ENCODE measurements around the gene TMEM198.

TMEM198 gene, protein sequence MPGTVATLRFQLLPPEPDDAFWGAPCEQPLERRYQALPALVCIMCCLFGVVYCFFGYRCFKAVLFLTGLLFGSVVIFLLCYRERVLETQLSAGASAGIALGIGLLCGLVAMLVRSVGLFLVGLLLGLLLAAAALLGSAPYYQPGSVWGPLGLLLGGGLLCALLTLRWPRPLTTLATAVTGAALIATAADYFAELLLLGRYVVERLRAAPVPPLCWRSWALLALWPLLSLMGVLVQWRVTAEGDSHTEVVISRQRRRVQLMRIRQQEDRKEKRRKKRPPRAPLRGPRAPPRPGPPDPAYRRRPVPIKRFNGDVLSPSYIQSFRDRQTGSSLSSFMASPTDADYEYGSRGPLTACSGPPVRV

DNA sequence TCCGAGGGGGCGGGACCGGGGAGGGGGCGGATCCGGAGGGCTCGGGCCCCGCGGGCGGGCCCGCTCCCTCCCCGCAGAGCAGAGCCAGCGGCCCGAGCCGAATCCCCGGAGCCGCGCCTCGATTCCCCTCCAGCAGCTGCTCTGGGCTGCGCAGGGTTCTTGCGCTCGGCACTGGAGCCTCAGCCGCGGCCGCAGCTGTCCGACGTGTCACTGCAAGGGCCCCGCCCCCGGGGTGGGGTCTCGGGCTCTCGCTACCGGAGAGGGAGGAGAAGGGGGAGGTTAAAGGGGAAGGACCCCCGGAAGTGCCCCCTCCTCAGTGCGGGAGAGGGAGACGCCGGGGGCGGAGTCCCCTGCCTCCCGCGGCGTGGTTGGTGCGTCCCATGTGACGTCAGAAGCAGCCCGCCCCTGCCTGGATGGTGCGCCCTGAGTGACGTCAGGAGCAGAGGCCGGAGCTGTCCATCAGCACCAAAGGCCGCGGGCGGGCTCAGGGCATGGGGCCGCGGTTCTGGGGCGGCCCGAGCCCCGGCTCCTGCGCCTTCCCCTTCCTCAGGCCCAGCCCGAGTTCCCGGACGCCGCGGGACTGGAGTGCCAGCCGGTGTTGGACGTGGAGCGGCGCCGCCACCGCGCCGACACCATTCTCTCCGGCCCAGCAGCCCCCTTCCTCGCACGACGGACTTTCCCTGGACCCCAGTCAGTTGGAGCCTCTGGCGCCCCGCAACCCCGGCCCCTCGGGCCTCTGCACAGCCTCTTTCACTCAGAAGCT, at the start of gene TMEM198, which contains the start of gene CHPF:
Gene TMEM198, plus strand, starts transcription at position 433 of the 763 bp plus-strand sequence. CDS start 700 bp downstream, outside the sequence.
Gene CHPF, minus strand, starts transcription at position 214 of the 763 bp plus-strand sequence. CDS start 271 bp downstream, outside the sequence.
- in situ Hi-C loops (cut with MboI; ENCODE audit: low pct_unique_long_range_greater_than_20kb, low sequenced_read_pairs) = no loop called here
- DNase-seq = peak; percentile 99

- no peak for DNase-seq
- in situ Hi-C loops (cut with MboI; ENCODE audit: low pct_unique_long_range_greater_than_20kb, low sequenced_read_pairs) = no loop called here
Observed at GRCh38 chr2:219494952-219495530, 48.8 kb upstream of the TMEM198 start.

DNA sequence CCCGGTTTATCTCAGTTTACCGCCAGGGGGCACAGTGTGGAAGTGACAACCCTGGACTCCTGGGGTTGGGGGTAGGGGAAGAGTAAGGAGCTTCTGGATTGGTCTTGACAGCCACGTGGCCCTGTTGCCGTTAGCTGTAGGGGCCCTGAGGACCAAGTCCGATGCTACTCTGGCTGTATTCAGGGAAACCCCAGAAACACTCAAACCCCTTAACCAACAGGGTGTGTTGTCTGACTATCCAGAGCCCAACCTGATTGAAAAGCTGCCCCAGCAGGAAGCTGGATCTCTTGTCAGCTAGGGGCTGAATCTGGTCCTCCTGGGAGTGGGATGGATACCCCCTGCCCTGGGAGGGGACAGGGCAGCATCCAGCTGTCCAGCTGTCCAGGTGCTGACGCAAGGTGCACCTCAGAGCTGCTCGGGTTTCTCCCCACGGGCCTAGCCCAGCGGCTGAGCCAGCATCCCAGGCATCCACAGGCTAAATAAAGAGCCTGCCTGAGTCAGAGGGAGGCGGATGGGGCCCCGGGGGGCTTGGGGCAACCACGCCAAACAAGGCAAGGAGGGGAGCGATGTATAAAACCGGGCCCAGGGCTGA, 48.2 kb upstream of the TMEM198 start:
- in situ Hi-C loops (cut with MboI; ENCODE audit: low pct_unique_long_range_greater_than_20kb, low sequenced_read_pairs) = no loop called here
- DNase-seq = peak; percentile 75

GRCh38 chr2:219496247-219496824, 47.5 kb upstream of the TMEM198 start:
- DNase-seq = no peak
- in situ Hi-C loops (cut with MboI; ENCODE audit: low pct_unique_long_range_greater_than_20kb, low sequenced_read_pairs) = no loop called here

DNA sequence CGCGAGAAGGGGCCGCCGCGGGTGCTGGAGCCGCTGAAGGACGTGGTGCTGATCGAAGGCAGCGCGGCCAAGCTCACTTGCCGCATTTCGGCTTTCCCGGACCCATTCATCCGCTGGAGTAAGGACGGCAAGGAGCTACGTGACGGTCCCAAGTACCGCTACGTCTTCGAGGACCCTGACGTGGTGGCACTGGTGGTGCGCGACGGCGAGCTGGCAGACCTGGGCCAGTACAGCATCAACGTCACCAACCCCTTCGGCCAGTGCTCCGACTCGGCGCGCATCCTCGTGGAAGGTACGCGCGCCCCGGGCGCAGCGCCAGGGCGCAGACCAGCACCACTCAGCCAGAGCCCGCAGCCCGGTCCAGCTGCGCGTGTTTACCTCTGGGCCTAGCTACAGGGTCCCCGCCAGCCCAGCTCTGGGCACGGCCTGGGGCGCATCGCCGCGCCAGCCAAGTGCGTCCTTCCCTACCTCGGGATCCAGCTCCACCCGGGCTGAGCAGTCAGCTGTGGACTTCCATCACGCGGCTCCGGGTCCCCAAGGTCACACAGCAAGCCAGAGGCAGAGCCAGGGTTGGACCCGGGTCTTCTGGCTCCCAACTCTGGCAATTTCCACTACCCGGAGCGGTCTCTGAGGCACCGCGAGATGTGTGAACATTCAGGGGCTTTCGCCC, 46.9 kb upstream of the TMEM198 start:
- DNase-seq = no peak

DNA sequence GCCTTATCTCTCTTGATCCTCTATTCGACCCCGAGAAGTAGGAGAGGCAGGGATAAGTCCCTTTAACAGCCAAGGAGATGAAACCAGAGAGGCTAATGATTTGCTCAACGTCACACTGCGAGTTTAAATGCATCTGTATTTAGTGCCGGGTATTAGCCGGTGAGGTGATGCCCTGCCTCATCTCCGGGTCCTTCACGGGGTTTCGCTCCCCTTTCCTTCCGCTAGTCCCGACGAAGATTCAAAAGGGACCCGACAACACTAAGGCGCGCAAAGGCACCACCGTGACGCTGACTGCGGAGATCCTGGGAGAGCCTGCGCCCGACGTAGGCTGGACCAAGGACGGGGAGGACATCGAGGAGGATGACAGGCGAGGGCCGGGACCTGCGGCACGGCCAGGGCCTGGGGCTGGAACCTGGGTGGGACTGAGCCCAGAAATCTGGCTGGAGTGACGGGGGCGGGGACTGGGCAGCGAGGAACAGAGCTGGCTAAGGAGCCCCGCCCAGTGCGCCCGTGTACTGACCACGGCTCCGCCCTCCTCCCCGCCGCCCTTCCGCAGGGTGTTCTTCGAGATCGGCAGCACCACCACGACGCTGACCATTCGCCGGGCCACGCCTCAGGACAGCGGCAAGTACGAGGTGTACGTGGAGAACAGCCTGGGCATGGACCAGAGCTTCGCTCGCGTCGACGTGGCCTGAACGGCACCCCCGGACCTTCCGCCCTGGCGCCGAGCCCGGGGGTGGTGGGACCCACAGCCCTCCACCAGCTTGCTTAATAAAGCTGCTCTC, 46.1 kb upstream of the TMEM198 start:
- in situ Hi-C loops (cut with MboI; ENCODE audit: low pct_unique_long_range_greater_than_20kb, low sequenced_read_pairs) = no loop called here
- DNase-seq = no peak

More for the DNA sequence above, 46.9 kb upstream of the TMEM198 start:
- in situ Hi-C loops (cut with MboI; ENCODE audit: low pct_unique_long_range_greater_than_20kb, low sequenced_read_pairs) = no loop called here

DNA sequence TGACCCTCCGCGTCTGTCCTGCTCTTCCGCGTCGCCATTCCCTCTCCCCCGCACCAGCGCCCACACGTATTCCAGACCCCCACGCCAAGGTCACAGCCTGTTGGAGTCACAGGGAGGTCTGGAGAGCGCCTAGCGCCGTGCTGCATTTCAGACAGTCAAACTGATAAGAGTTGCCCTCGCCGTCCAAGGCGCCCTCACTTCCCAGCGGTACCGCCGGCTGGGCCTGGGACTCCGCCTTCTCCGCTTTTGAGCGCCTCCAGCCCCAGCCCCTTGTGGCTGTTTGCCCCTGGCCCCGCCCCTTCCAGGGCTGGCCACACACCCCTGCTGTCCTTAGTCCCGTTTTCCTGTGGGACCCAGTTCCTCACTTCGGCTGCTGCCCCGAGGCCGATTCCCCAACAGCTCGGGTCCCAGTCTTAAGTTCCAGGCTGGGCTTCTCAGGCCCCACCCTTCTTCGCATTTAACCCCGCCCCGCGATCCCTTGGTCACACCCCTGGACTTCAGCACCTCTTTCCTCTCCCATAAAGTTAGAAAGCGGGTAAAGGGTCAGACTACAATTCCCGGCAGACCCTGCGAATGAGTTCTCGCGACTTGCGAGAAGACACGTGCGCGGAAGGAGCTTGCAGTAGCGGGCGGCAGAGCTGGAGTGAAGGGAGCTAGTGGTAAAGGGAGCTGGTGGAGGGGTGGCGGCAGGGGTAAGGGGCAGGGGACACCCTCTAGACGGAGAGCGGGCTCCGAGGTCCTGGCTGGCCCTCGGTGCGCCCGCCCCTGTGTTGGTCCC, 45.4 kb upstream of the TMEM198 start, which contains the start of gene GMPPA:
Gene GMPPA, plus strand, starts transcription at position 612 of the 778 bp plus-strand sequence. CDS start 1,085 bp downstream, outside the sequence.
- in situ Hi-C loops (cut with MboI; ENCODE audit: low pct_unique_long_range_greater_than_20kb, low sequenced_read_pairs) = no loop called here
- peak; percentile 100 for DNase-seq

DNA sequence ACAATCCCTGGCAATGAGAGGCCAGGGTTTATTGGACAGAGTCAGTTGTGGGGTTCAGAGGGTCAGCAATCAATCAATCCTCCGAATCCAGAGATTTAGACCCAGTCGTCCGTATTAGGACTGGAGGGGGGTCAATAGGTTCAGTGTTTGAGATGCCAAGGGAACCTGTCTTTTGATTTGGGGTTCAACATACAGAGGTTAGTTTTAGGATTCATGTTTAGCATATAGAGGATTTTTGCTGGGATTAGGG, 44.8 kb upstream of the TMEM198 start:
- in situ Hi-C loops (cut with MboI; ENCODE audit: low pct_unique_long_range_greater_than_20kb, low sequenced_read_pairs) = no loop called here

GRCh38 chr2:219499555-219499954, 44.3 kb upstream of the TMEM198 start:
- in situ Hi-C loops (cut with MboI; ENCODE audit: low pct_unique_long_range_greater_than_20kb, low sequenced_read_pairs) = no loop called here
- DNase-seq = no peak

More for the DNA sequence above, 44.8 kb upstream of the TMEM198 start:
- no peak for DNase-seq

- no peak for DNase-seq
- in situ Hi-C loops (cut with MboI; ENCODE audit: low pct_unique_long_range_greater_than_20kb, low sequenced_read_pairs) = no loop called here
Observed at GRCh38 chr2:219500135-219500534, 43.7 kb upstream of the TMEM198 start.

DNA sequence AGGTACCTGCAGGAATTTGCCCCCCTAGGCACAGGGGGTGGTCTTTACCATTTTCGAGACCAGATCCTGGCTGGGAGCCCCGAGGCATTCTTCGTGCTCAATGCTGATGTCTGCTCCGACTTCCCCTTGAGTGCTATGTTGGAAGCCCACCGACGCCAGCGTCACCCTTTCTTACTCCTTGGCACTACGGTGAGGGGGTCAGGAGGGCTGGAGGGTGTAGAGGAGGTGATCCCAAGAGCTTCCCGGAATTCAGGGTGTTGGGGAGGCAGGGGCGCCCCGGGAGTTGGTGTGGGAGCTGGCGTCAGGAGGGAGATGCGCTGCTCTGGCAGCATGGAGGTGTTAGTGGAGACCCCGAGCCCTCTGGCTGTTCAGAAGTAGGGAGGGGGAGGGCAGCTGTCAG, 42.0 kb upstream of the TMEM198 start:
- in situ Hi-C loops (cut with MboI; ENCODE audit: low pct_unique_long_range_greater_than_20kb, low sequenced_read_pairs) = no loop called here
- DNase-seq = no peak

- no peak for DNase-seq
- in situ Hi-C loops (cut with MboI; ENCODE audit: low pct_unique_long_range_greater_than_20kb, low sequenced_read_pairs) = no loop called here
Observed at GRCh38 chr2:219502618-219503017, 41.2 kb upstream of the TMEM198 start.

DNA sequence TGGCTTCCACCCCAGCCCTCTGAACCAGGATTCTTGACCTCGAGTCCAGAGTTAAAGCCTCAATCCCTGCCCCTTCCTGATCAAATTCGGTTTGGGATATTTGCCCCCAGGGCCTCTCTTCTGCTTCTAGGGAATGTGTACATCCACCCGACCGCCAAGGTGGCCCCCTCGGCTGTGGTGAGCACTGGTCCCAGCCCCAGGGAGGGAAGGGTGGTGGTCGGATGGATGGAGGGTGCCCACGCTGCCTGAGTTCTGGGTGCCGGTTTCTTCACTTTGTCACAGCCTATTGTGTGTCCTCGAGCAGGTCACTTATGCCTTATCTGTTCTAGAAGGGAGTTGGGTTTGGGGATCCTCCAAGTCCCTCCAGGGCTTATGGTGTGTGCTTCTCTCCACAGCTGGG, 38.2 kb upstream of the TMEM198 start:
- in situ Hi-C loops (cut with MboI; ENCODE audit: low pct_unique_long_range_greater_than_20kb, low sequenced_read_pairs) = no loop called here
- no peak for DNase-seq

- DNase-seq = no peak
- in situ Hi-C loops (cut with MboI; ENCODE audit: low pct_unique_long_range_greater_than_20kb, low sequenced_read_pairs) = no loop called here
Observed at GRCh38 chr2:219506153-219506801, 37.6 kb upstream of the TMEM198 start.

- DNase-seq = no peak
- in situ Hi-C loops (cut with MboI; ENCODE audit: low pct_unique_long_range_greater_than_20kb, low sequenced_read_pairs) = no loop called here
Observed at GRCh38 chr2:219506802-219507526, 36.9 kb upstream of the TMEM198 start.

Data from KBM-7 (cell line).